MM.1S (cell line): Measurements from ENCODE around the gene UNC13B.

Experiments
- EZH2 ChIP-seq: fragments of 300-600 bp; sonication (generic); optimal IDR thresholded peaks from 2 replicates; pipeline ENCODE3; 2017; ENCODE audit warnings: low read depth, mild to moderate bottlenecking, antibody characterized with exemption, low read length, mixed read lengths
- EZH2phosphoT487 ChIP-seq: fragments of 300-600 bp; sonication (generic); IDR thresholded peaks from 2 replicates; pipeline ENCODE4 v1.6.1; 2018; ENCODE audit warnings: antibody characterized with exemption, low read length
- TF ChIP-seq, protein P1 (sequence below): fragments of 300-600 bp; sonication (generic); IDR thresholded peaks from 2 replicates; pipeline ENCODE4 v1.5.1; 2016; ENCODE audit warnings: antibody characterized with exemption, low read length, mixed read lengths

DNA sequence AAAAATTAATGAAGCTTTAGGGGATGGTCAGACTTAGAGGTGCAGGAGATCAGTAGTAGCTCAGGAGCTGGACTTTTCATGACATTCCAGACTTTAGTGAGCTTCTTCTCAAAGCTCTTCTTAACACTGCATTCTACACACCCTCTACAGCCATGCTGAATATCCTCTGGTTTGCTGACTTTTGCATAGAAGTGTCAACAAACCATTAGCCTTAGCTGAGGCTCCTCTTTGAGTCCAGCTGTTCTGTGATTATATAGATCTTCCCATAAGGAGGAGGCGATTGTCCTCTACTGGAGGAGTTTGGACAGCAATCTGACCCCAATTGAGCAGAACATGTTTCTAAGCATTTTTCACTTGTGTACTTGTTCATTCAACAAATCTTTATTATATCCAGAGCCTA, 253.1 kb downstream of the UNC13B start:
- TF ChIP-seq EZH2 (no peak), EZH2phosphoT487 (no peak)
- TF ChIP-seq, protein P1, sequence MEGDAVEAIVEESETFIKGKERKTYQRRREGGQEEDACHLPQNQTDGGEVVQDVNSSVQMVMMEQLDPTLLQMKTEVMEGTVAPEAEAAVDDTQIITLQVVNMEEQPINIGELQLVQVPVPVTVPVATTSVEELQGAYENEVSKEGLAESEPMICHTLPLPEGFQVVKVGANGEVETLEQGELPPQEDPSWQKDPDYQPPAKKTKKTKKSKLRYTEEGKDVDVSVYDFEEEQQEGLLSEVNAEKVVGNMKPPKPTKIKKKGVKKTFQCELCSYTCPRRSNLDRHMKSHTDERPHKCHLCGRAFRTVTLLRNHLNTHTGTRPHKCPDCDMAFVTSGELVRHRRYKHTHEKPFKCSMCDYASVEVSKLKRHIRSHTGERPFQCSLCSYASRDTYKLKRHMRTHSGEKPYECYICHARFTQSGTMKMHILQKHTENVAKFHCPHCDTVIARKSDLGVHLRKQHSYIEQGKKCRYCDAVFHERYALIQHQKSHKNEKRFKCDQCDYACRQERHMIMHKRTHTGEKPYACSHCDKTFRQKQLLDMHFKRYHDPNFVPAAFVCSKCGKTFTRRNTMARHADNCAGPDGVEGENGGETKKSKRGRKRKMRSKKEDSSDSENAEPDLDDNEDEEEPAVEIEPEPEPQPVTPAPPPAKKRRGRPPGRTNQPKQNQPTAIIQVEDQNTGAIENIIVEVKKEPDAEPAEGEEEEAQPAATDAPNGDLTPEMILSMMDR = no peak
